GM10266 (cell line): ENCODE data around the gene GRB10.

ENCODE experiments used
- DNase-seq: peaks from one replicate; pipeline ENCODE4 v3.0.0; 2012; ENCODE audit errors: extremely low spot score
- CTCF ChIP-seq: IDR thresholded peaks from 2 replicates; pipeline ENCODE4 v1.5.1; 2012; ENCODE audit warnings: mild to moderate bottlenecking, low read depth; ENCODE audit not compliant: control insufficient read depth, insufficient read depth; ENCODE audit errors: missing control alignments

GRB10 gene

GRCh38 chr7:50718876-50719275 is 63.8 kb downstream of the GRB10 start:
- no peak for DNase-seq
- no peak for TF ChIP-seq CTCF

GRCh38 chr7:50718311-50718710 is 64.4 kb downstream of the GRB10 start:
- TF ChIP-seq CTCF, result no peak
- no peak for DNase-seq

- DNase-seq, result no peak
Measured at GRCh38 chr7:50717181-50717580, 65.5 kb downstream of the GRB10 start.

GRCh38 chr7:50714857-50715256 is 67.8 kb downstream of the GRB10 start:
- TF ChIP-seq CTCF, result no peak

More at GRCh38 chr7:50717181-50717580, 65.5 kb downstream of the GRB10 start:
- TF ChIP-seq CTCF, result no peak

GRCh38 chr7:50713123-50713965 is 69.4 kb downstream of the GRB10 start:
- no peak for TF ChIP-seq CTCF
- no peak for DNase-seq

More at GRCh38 chr7:50714857-50715256, 67.8 kb downstream of the GRB10 start:
- no peak for DNase-seq

- TF ChIP-seq CTCF, result no peak
- DNase-seq, result no peak
Measured at GRCh38 chr7:50712252-50713122, 70.2 kb downstream of the GRB10 start.
